Peyer's patch (tissue), 4 donors: Measurements from ENCODE around the gene OOEP. TPM values are rescaled to one million over a fixed set of nuclear protein-coding genes. Genes with fewer than 3 reads are reported as not detected.

ENCODE experiments used
- DNase-seq, 3 donors: peaks; one replicate each; pipeline ENCODE4 v3.0.0-alpha.2; 2017 to 2019
- H3K27ac ChIP-seq, 4 donors: fragments of 200-600 bp; sonication (generic); one replicate each; pipeline ENCODE4 v1.5.1; 2016 to 2019
- H3K27me3 ChIP-seq, 2 donors: fragments of 200-600 bp; sonication (generic); one replicate each; pipeline ENCODE4 v1.5.1; 2019
- H3K36me3 ChIP-seq, 3 donors: fragments of 200-600 bp; sonication (generic); one replicate each; pipeline ENCODE4 v1.5.1; 2016 to 2019
- H3K4me1 ChIP-seq, 4 donors: fragments of 200-600 bp; sonication (generic); one replicate each; pipeline ENCODE4 v1.5.1; 2016 to 2019
- H3K4me3 ChIP-seq, 4 donors: fragments of 200-600 bp; sonication (generic); 1 replicate in 3 of 4; 2 replicates in 1 of 4; pipeline ENCODE4 v1.5.1; 2016 to 2019; ENCODE audit warnings: mild to moderate bottlenecking in 1 of 4
- H3K9me3 ChIP-seq, 4 donors: fragments of 200-600 bp; sonication (generic); one replicate each; pipeline ENCODE4 v1.5.1; 2016 to 2019; ENCODE audit warnings: mild to moderate bottlenecking in 1 of 4
- CTCF ChIP-seq, 6 experiments: fragments of 450-650 bp in 4 of 6; fragments of 200-600 bp in 2 of 6; sonication (generic) in 1 of 6; IDR thresholded peaks; one replicate each; pipeline ENCODE4 v1.5.1; 2017 to 2019; ENCODE audit warnings: antibody characterized with exemption in 6 of 6, mild to moderate bottlenecking in 3 of 6, moderate library complexity in 1 of 6
- POLR2A ChIP-seq, 2 donors: fragments of 450-650 bp; IDR thresholded peaks; one replicate each; pipeline ENCODE4 v1.5.1; 2017; ENCODE audit warnings: antibody characterized with exemption in 2 of 2, mild to moderate bottlenecking in 2 of 2, moderate library complexity in 2 of 2
- small RNA-seq, 2 donors: library from RNA; depleted of rRNA; stranded (forward); fragments of <200 nt; gene quantifications; one replicate each; pipeline ENCODE3, GENCODE V24; 2016
- total RNA-seq, 4 donors: library from RNA; depleted of rRNA; stranded (reverse); fragments of >200 nt; gene quantifications; one replicate each; pipeline ENCODE4 v1.1.0, GENCODE V29; 2016

OOEP gene
- total RNA-seq, 4 donors from 2014 or later, result not detected

- no peak for TF ChIP-seq CTCF (IDR thresholded peaks at IDR 0.05)
Observed at GRCh38 chr6:73329201-73329600, 40.5 kb downstream of the OOEP start.

GRCh38 chr6:73328790-73329189 lies 40.9 kb downstream of the OOEP start:
- no peak overlapping the region for H3K27ac ChIP-seq
- H3K27me3 ChIP-seq, result no peaks in the 10 kb centered on the region
- H3K4me1 ChIP-seq, result no peaks in the 10 kb centered on the region
- TF ChIP-seq POLR2A (IDR thresholded peaks at IDR 0.05) (no peak), CTCF (IDR thresholded peaks at IDR 0.05) (no peak)
- no peaks in the 10 kb centered on the region for H3K9me3 ChIP-seq
- no peaks in the 10 kb centered on the region for H3K36me3 ChIP-seq
- no peak overlapping the region for H3K4me3 ChIP-seq
- no peak for DNase-seq

More at GRCh38 chr6:73329201-73329600, 40.5 kb downstream of the OOEP start:
- no peaks in the 10 kb centered on the region for H3K36me3 ChIP-seq
- H3K9me3 ChIP-seq, result no peaks in the 10 kb centered on the region
- H3K27me3 ChIP-seq, result no peaks in the 10 kb centered on the region
- DNase-seq, result no peak
- H3K4me1 ChIP-seq, result no peaks in the 10 kb centered on the region
- no peak overlapping the region for H3K27ac ChIP-seq
- H3K4me3 ChIP-seq, result no peak overlapping the region

- DNase-seq, result no peak
- TF ChIP-seq CTCF (IDR thresholded peaks at IDR 0.05) (no peak), POLR2A (IDR thresholded peaks at IDR 0.05) (no peak)
- Histone ChIP-seq H3K36me3 (no peaks in the 10 kb centered on the region), H3K27ac (no peak overlapping the region), H3K27me3 (no peaks in the 10 kb centered on the region), H3K9me3 (no peaks in the 10 kb centered on the region), H3K4me3 (no peak overlapping the region), H3K4me1 (no peaks in the 10 kb centered on the region)
Observed at GRCh38 chr6:73325656-73326055, 44.0 kb downstream of the OOEP start.

- DNase-seq, result no peak
Observed at GRCh38 chr6:73323323-73323722, 46.4 kb downstream of the OOEP start.

More at GRCh38 chr6:73323323-73323722, 46.4 kb downstream of the OOEP start:
- Histone ChIP-seq H3K4me1 (no peaks in the 10 kb centered on the region), H3K4me3 (no peak overlapping the region), H3K36me3 (no peaks in the 10 kb centered on the region), H3K27me3 (no peaks in the 10 kb centered on the region), H3K27ac (no peak overlapping the region), H3K9me3 (no peaks in the 10 kb centered on the region)
- TF ChIP-seq POLR2A (IDR thresholded peaks at IDR 0.05) (no peak), CTCF (IDR thresholded peaks at IDR 0.05) (no peak)

Small RNAs within 50 kb of the gene (small RNA-seq; reads per million reads assigned to genes)
- gene RPL39P3, result 0 reads per million in 2 donors

Other genes with a start within 250 kb of the OOEP start
- gene KHDC1L, start 144.4 kb downstream of the OOEP start, total RNA-seq, result not detected
- gene KHDC1, start 106.7 kb downstream of the OOEP start, total RNA-seq, result 1 to 10 TPM in 2 of 4 donors, under 1 TPM in 1, not detected in 1; 0.57 to 9.1 (median 1.3) TPM
- gene DPPA5, start 15.6 kb downstream of the OOEP start, total RNA-seq, result not detected
- not detected for gene KHDC3L, start 7.2 kb downstream of the OOEP start, total RNA-seq
- 1 to 10 TPM in 1 of 4 donors, under 1 TPM in 1, not detected in 2; 0.57 to 4.9 TPM for gene DDX43, start 24.9 kb upstream of the OOEP start, total RNA-seq
- 1 to 10 TPM; 3.4 to 8.3 (median 4.3) TPM for gene CGAS, start 82.4 kb upstream of the OOEP start, total RNA-seq
- gene MTO1, start 91.8 kb upstream of the OOEP start, total RNA-seq, result 100 to 1,000 TPM in 1 of 4 donors, 10 to 100 TPM in 3; 29.2 to 115 (median 43.0) TPM
- 1,000 to 10,000 TPM; 4,216 to 7,500 (median 5,030) TPM for gene EEF1A1, start 151.1 kb upstream of the OOEP start, total RNA-seq